ENCODE results near the gene PRKD2.
"Not testable (repeated sequence)": the region's sequence is repeated elsewhere in the genome, so short reads cannot be mapped to it uniquely, and the experiment has no call there.

The PRKD2 gene

GRCh38 chr19:46633130-46633529 is 83.8 kb downstream of the PRKD2 start:
- no peak overlapping the region for H3K4me3 ChIP-seq (ENCODE audit: low read depth, low read length)
- no peak for DNase-seq (ENCODE audit: low read depth)

DNA sequence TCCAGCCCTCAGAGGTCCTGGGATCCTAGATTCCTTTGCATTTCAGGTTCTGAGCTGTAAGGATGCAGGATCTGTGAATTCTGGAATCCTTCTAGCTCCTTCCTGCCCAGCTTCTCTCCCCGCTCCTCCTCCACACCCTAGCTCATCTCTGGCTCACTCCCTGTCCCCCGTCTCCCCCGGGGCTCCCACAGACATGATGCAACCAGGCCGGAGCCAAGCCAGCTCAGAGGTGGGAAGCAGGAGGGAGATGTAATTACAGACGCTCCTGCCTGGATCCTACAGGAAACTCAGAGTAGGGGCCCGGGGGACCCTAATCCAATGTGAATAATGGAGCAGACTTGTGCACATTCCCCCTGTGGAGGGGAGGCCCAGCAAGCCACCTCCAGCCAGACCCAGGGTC is 85.4 kb downstream of the PRKD2 start:
- TF ChIP-seq CTCF (conservative IDR thresholded peaks at IDR 0.05; ENCODE audit: low read depth, low read length) = no peak
- DNase-seq (ENCODE audit: low read depth) = peak; percentile 46
- H3K4me3 ChIP-seq (ENCODE audit: low read depth, low read length) = no peak overlapping the region

More at GRCh38 chr19:46633130-46633529, 83.8 kb downstream of the PRKD2 start:
- TF ChIP-seq CTCF (conservative IDR thresholded peaks at IDR 0.05; ENCODE audit: low read depth, low read length) = no peak

- TF ChIP-seq CTCF (conservative IDR thresholded peaks at IDR 0.05; ENCODE audit: low read depth, low read length) = no peak
- DNase-seq (ENCODE audit: low read depth) = no peak
- H3K4me3 ChIP-seq (ENCODE audit: low read depth, low read length) = no peak overlapping the region
Measured at GRCh38 chr19:46630586-46631205, 86.2 kb downstream of the PRKD2 start.

- no peak for DNase-seq (ENCODE audit: low read depth)
- TF ChIP-seq CTCF (conservative IDR thresholded peaks at IDR 0.05; ENCODE audit: low read depth, low read length) = no peak
- no peak overlapping the region for H3K4me3 ChIP-seq (ENCODE audit: low read depth, low read length)
Measured at GRCh38 chr19:46629546-46630025, 87.3 kb downstream of the PRKD2 start.

DNA sequence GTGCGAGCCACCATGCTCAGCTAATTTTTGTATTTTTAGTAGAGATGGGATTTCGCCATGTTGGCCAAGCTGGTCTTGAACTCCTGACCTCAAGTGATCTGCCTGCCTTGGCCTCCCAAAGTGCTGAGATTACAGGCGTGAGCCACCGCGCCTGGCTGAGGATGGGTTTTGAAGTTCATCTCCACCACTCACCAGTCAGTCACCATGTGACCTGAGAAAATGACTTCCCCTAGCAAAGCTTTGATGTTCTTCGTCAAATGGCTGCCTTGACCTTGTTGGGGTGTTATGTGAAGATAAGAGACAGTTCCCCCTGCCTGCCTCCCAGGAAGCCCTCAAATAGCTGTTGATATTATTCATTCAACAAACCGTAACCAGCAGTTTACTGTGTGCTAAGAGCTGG is 87.9 kb downstream of the PRKD2 start:
- not testable (repeated sequence) for DNase-seq (ENCODE audit: low read depth); H3K4me3 ChIP-seq (ENCODE audit: low read depth, low read length)

GRCh38 chr19:46626446-46626845 is 90.5 kb downstream of the PRKD2 start:
- no peak for TF ChIP-seq CTCF (conservative IDR thresholded peaks at IDR 0.05; ENCODE audit: low read depth, low read length)
- no peak overlapping the region for H3K4me3 ChIP-seq (ENCODE audit: low read depth, low read length)
- no peak for DNase-seq (ENCODE audit: low read depth)

DNA sequence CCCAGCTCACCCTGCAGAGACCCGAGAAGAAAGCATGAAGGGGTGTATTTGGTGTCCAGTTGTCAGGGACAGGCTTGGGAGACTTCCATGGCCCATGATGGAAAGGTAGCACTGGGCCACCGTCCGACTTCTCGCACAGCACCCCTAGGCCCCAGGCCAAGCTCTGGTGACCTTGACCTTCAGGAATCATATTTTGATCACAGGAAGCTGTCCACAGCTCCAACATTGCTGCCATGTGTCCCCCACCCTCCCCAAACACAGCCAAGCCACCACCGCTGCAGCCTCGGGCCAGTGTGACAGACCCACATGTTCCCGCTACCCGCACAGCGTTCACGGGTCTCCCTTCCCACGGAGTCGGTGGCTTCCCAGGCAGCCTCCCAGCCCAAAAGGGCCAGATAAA is 91.2 kb downstream of the PRKD2 start:
- no peak for TF ChIP-seq CTCF (conservative IDR thresholded peaks at IDR 0.05; ENCODE audit: low read depth, low read length)
- no peak overlapping the region for H3K4me3 ChIP-seq (ENCODE audit: low read depth, low read length)
- no peak for DNase-seq (ENCODE audit: low read depth)

Data from choroid plexus epithelial cell (primary cell).